GM23338 (cell line): Measurements from ENCODE around the gene SENP3. TPM values are rescaled to one million over a fixed set of nuclear protein-coding genes. Genes with fewer than 3 reads are reported as not detected.

ENCODE experiments used
- ATAC-seq: fragments of 200-7000 bp; cut with Tn5 transposase; 3 replicates; pipeline ENCODE4 v1.9.1; 2020
- DNase-seq: peaks from one replicate; pipeline ENCODE4 v3.0.0-alpha.2; 2015; ENCODE audit warnings: low spot score
- H2AFZ ChIP-seq: fragments of 200-600 bp; sonication (generic); 2 replicates; pipeline ENCODE4 v1.8.0; 2016; ENCODE audit warnings: antibody characterized with exemption, mild to moderate bottlenecking, moderate library complexity
- H3F3A ChIP-seq: fragments of 200-600 bp; sonication (generic); replicated peaks from 2 replicates; pipeline ENCODE4 v1.8.0; 2017; ENCODE audit warnings: antibody characterized with exemption, mixed run types, low read depth
- H3K27ac ChIP-seq: fragments of 200-600 bp; sonication (generic); 2 replicates; pipeline ENCODE4 v1.6.1; 2016; ENCODE audit warnings: low read depth
- H3K27me3 ChIP-seq: fragments of 200-600 bp; sonication (generic); 2 replicates; pipeline ENCODE4 v1.8.0; 2016; ENCODE audit warnings: mild to moderate bottlenecking, mixed run types, moderate library complexity; ENCODE audit not compliant: insufficient read depth
- H3K36me3 ChIP-seq: fragments of 200-600 bp; sonication (generic); 2 replicates; pipeline ENCODE4 v1.8.0; 2016; ENCODE audit warnings: mild to moderate bottlenecking; ENCODE audit not compliant: insufficient read depth
- H3K4me1 ChIP-seq: fragments of 200-600 bp; sonication (generic); 2 replicates; pipeline ENCODE4 v1.8.0; 2016; ENCODE audit warnings: mild to moderate bottlenecking, moderate library complexity; ENCODE audit not compliant: insufficient read depth
- H3K4me2 ChIP-seq: fragments of 200-600 bp; sonication (generic); 2 replicates; pipeline ENCODE4 v1.7.1; 2017; ENCODE audit warnings: mixed run types
- H3K4me3 ChIP-seq: fragments of 200-600 bp; sonication (generic); 2 replicates; pipeline ENCODE4 v1.6.1; 2016; ENCODE audit warnings: mixed run types
- H3K79me2 ChIP-seq: fragments of 200-600 bp; sonication (generic); replicated peaks from 2 replicates; pipeline ENCODE4 v1.8.0; 2017; ENCODE audit warnings: mild to moderate bottlenecking; ENCODE audit not compliant: insufficient read depth
- H3K9me2 ChIP-seq: fragments of 200-600 bp; sonication (generic); 2 replicates; pipeline ENCODE4 v1.8.0; 2017; ENCODE audit not compliant: insufficient read depth
- H4K20me1 ChIP-seq: fragments of 200-600 bp; sonication (generic); replicated peaks from 2 replicates; pipeline ENCODE4 v1.8.0; 2017; ENCODE audit warnings: mild to moderate bottlenecking; ENCODE audit not compliant: insufficient read depth
- H3K27ac Mint-ChIP-seq: 2 replicates; pipeline ENCODE4 v1.8.0; 2020; ENCODE audit warnings: inconsistent platforms, mild to moderate bottlenecking, moderate library complexity, mixed read lengths
- H3K27me3 Mint-ChIP-seq: 3 replicates; pipeline ENCODE4 v1.8.0; 2022; ENCODE audit warnings: low read depth, mild to moderate bottlenecking, moderate library complexity, mixed read lengths, inconsistent platforms; ENCODE audit not compliant: insufficient read depth, poor library complexity
- H3K36me3 Mint-ChIP-seq: 3 replicates; pipeline ENCODE4 v1.8.0; 2021; ENCODE audit warnings: low read depth, mild to moderate bottlenecking, inconsistent platforms, moderate library complexity, mixed read lengths
- H3K4me1 Mint-ChIP-seq: 3 replicates; pipeline ENCODE4 v1.8.0; 2020; ENCODE audit warnings: mild to moderate bottlenecking, inconsistent platforms, mixed read lengths
- H3K4me3 Mint-ChIP-seq: 3 replicates; pipeline ENCODE4 v1.8.0; 2021; ENCODE audit warnings: moderate library complexity, mild to moderate bottlenecking, inconsistent platforms, mixed read lengths
- H3K9me3 Mint-ChIP-seq: 3 replicates; pipeline ENCODE4 v1.8.0; 2020; ENCODE audit warnings: moderate library complexity, mild to moderate bottlenecking, inconsistent platforms, mixed read lengths
- CREB1 ChIP-seq: fragments of 250-450 bp; sonication (Bioruptor Pico); IDR thresholded peaks from 2 replicates; pipeline ENCODE4 v1.5.0; 2020; ENCODE audit warnings: low read depth, mild to moderate bottlenecking, moderate library complexity
- EZH2 ChIP-seq: fragments of 200-600 bp; sonication (generic); IDR thresholded peaks from one replicate; pipeline ENCODE4 v1.8.0; 2017; ENCODE audit warnings: antibody characterized with exemption, mild to moderate bottlenecking, low read depth; ENCODE audit not compliant: unreplicated experiment
- EZH2phosphoT487 ChIP-seq: fragments of 200-600 bp; sonication (generic); IDR thresholded peaks from one replicate; pipeline ENCODE4 v1.8.1; 2018; ENCODE audit warnings: antibody characterized with exemption; ENCODE audit not compliant: unreplicated experiment
- NANOG ChIP-seq: IDR thresholded peaks from 2 replicates; pipeline ENCODE4 v1.6.1; 2016; ENCODE audit warnings: antibody characterized with exemption, borderline replicate concordance
- POLR2AphosphoS5 ChIP-seq: IDR thresholded peaks from 2 replicates; pipeline ENCODE4 v1.6.1; 2016; ENCODE audit warnings: antibody characterized with exemption, low read depth
- STAT1 ChIP-seq: IDR thresholded peaks from one replicate; pipeline ENCODE4 v1.6.1; 2016; ENCODE audit warnings: antibody characterized with exemption; ENCODE audit not compliant: unreplicated experiment
- ZNF114 ChIP-seq: fragments of 250-450 bp; sonication (Bioruptor Pico); IDR thresholded peaks from 2 replicates; pipeline ENCODE4 v1.5.0; 2020; ENCODE audit warnings: mild to moderate bottlenecking, moderate library complexity
- ZNF331 ChIP-seq: fragments of 250-450 bp; sonication (Bioruptor Pico); IDR thresholded peaks from 2 replicates; pipeline ENCODE4 v1.5.0; 2020; ENCODE audit warnings: low read depth, mild to moderate bottlenecking, moderate library complexity
- polyA plus RNA-seq: library from polyadenylated mRNA; unstranded; fragments of >200 nt; fragmentation: Nextera tagmentation; extraction: Ambion mirVana; gene quantifications from 2 replicates; pipeline ENCODE4 v1.2.1, GENCODE V29; 2016
- total RNA-seq: library from RNA; depleted of rRNA; stranded (reverse); fragments of >200 nt; shearing (Covaris generic); gene quantifications from 2 replicates; pipeline ENCODE4 v1.2.3, GENCODE V29; 2014
- TF ChIP-seq, protein P1 (sequence below): IDR thresholded peaks from 2 replicates; pipeline ENCODE4 v1.6.1; 2016; ENCODE audit warnings: antibody characterized with exemption
- TF ChIP-seq, protein P2 (sequence below): IDR thresholded peaks from one replicate; pipeline ENCODE4 v1.6.1; 2018; ENCODE audit warnings: antibody characterized with exemption; ENCODE audit not compliant: unreplicated experiment
- TF ChIP-seq, protein P3 (sequence below): fragments of 250-450 bp; sonication (Bioruptor Pico); IDR thresholded peaks from 2 replicates; pipeline ENCODE4 v1.5.0; 2020; ENCODE audit warnings: mild to moderate bottlenecking, moderate library complexity
- TF ChIP-seq, protein P4 (sequence below), 2 experiments: fragments of 200-600 bp in 1 of 2; sonication (generic) in 1 of 2; conservative IDR thresholded peaks; 2 replicates each; pipeline versions ENCODE4 v1.5.1 to v1.6.1; 2016 to 2017; ENCODE audit warnings: antibody characterized with exemption in 2 of 2, low read depth in 2 of 2, mild to moderate bottlenecking in 2 of 2, moderate library complexity in 1 of 2

SENP3 gene
- total and polyA plus RNA-seq, 2 experiments from 2014 or later = 6.5 to 138 TPM

DNA sequence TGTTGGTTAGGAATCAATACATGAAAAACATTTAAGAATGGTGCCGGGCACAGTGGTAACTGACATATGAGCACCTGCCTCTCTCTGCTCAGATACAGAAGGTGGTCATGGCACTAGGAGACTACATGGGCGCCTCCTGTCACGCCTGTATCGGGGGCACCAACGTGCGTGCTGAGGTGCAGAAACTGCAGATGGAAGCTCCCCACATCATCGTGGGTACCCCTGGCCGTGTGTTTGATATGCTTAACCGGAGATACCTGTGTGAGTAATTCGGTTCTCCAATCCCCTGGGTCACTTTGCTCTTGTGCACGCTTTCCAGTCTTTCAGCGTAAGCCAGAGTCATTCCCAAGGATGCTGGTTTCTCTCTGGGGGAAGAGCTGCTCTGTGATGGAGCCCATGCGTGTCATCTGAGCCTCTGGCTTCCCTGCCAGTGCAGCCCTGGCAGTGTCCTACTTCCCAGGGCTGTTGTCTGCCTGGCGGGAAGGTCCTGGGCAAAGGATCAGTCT is 14.8 kb downstream of the SENP3 start:
- peak overlapping the region; percentile 97 for H3K27ac ChIP-seq
- peaks cover 53% of the 10 kb centered on the region for H3K79me2 ChIP-seq
- Mint-ChIP-seq H3K27ac (peak overlapping the region; percentile 86), H3K9me3 (peaks cover 16% of the 10 kb centered on the region; the same call in 2 of the 3 replicates), H3K4me3 (peak overlapping the region; percentile 90), H3K36me3 (peaks cover 90% of the 10 kb centered on the region), H3K27me3 (peaks cover 56% of the 10 kb centered on the region), H3K4me1 (peaks cover 64% of the 10 kb centered on the region)
- no peaks in the 10 kb centered on the region for H3K9me2 ChIP-seq
- TF ChIP-seq, protein P1, sequence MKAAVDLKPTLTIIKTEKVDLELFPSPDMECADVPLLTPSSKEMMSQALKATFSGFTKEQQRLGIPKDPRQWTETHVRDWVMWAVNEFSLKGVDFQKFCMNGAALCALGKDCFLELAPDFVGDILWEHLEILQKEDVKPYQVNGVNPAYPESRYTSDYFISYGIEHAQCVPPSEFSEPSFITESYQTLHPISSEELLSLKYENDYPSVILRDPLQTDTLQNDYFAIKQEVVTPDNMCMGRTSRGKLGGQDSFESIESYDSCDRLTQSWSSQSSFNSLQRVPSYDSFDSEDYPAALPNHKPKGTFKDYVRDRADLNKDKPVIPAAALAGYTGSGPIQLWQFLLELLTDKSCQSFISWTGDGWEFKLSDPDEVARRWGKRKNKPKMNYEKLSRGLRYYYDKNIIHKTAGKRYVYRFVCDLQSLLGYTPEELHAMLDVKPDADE = no peak
- TF ChIP-seq STAT1 = no peak
- no peak for TF ChIP-seq POLR2AphosphoS5
- TF ChIP-seq ZNF331 (CRISPR knock-in tag) = no peak
- no peak for TF ChIP-seq ZNF114 (CRISPR knock-in tag)
- TF ChIP-seq, protein P2, sequence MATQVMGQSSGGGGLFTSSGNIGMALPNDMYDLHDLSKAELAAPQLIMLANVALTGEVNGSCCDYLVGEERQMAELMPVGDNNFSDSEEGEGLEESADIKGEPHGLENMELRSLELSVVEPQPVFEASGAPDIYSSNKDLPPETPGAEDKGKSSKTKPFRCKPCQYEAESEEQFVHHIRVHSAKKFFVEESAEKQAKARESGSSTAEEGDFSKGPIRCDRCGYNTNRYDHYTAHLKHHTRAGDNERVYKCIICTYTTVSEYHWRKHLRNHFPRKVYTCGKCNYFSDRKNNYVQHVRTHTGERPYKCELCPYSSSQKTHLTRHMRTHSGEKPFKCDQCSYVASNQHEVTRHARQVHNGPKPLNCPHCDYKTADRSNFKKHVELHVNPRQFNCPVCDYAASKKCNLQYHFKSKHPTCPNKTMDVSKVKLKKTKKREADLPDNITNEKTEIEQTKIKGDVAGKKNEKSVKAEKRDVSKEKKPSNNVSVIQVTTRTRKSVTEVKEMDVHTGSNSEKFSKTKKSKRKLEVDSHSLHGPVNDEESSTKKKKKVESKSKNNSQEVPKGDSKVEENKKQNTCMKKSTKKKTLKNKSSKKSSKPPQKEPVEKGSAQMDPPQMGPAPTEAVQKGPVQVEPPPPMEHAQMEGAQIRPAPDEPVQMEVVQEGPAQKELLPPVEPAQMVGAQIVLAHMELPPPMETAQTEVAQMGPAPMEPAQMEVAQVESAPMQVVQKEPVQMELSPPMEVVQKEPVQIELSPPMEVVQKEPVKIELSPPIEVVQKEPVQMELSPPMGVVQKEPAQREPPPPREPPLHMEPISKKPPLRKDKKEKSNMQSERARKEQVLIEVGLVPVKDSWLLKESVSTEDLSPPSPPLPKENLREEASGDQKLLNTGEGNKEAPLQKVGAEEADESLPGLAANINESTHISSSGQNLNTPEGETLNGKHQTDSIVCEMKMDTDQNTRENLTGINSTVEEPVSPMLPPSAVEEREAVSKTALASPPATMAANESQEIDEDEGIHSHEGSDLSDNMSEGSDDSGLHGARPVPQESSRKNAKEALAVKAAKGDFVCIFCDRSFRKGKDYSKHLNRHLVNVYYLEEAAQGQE = no peak
- TF ChIP-seq NANOG = no peak
- TF ChIP-seq, protein P3, sequence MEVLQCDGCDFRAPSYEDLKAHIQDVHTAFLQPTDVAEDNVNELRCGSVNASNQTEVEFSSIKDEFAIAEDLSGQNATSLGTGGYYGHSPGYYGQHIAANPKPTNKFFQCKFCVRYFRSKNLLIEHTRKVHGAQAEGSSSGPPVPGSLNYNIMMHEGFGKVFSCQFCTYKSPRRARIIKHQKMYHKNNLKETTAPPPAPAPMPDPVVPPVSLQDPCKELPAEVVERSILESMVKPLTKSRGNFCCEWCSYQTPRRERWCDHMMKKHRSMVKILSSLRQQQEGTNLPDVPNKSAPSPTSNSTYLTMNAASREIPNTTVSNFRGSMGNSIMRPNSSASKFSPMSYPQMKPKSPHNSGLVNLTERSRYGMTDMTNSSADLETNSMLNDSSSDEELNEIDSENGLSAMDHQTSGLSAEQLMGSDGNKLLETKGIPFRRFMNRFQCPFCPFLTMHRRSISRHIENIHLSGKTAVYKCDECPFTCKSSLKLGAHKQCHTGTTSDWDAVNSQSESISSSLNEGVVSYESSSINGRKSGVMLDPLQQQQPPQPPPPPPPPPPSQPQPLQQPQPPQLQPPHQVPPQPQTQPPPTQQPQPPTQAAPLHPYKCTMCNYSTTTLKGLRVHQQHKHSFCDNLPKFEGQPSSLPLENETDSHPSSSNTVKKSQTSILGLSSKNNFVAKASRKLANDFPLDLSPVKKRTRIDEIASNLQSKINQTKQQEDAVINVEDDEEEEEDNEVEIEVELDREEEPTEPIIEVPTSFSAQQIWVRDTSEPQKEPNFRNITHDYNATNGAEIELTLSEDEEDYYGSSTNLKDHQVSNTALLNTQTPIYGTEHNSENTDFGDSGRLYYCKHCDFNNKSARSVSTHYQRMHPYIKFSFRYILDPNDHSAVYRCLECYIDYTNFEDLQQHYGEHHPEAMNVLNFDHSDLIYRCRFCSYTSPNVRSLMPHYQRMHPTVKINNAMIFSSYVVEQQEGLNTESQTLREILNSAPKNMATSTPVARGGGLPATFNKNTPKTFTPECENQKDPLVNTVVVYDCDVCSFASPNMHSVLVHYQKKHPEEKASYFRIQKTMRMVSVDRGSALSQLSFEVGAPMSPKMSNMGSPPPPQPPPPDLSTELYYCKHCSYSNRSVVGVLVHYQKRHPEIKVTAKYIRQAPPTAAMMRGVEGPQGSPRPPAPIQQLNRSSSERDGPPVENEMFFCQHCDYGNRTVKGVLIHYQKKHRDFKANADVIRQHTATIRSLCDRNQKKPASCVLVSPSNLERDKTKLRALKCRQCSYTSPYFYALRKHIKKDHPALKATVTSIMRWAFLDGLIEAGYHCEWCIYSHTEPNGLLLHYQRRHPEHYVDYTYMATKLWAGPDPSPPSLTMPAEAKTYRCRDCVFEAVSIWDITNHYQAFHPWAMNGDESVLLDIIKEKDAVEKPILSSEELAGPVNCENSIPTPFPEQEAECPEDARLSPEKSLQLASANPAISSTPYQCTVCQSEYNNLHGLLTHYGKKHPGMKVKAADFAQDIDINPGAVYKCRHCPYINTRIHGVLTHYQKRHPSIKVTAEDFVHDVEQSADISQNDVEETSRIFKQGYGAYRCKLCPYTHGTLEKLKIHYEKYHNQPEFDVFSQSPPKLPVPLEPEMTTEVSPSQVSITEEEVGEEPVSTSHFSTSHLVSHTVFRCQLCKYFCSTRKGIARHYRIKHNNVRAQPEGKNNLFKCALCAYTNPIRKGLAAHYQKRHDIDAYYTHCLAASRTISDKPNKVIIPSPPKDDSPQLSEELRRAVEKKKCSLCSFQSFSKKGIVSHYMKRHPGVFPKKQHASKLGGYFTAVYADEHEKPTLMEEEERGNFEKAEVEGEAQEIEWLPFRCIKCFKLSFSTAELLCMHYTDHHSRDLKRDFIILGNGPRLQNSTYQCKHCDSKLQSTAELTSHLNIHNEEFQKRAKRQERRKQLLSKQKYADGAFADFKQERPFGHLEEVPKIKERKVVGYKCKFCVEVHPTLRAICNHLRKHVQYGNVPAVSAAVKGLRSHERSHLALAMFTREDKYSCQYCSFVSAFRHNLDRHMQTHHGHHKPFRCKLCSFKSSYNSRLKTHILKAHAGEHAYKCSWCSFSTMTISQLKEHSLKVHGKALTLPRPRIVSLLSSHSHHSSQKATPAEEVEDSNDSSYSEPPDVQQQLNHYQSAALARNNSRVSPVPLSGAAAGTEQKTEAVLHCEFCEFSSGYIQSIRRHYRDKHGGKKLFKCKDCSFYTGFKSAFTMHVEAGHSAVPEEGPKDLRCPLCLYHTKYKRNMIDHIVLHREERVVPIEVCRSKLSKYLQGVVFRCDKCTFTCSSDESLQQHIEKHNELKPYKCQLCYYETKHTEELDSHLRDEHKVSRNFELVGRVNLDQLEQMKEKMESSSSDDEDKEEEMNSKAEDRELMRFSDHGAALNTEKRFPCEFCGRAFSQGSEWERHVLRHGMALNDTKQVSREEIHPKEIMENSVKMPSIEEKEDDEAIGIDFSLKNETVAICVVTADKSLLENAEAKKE = no peak
- TF ChIP-seq EZH2phosphoT487 = no peak
- TF ChIP-seq CREB1 (CRISPR knock-in tag) = no peak
- no peak for TF ChIP-seq EZH2
- TF ChIP-seq, protein P4, sequence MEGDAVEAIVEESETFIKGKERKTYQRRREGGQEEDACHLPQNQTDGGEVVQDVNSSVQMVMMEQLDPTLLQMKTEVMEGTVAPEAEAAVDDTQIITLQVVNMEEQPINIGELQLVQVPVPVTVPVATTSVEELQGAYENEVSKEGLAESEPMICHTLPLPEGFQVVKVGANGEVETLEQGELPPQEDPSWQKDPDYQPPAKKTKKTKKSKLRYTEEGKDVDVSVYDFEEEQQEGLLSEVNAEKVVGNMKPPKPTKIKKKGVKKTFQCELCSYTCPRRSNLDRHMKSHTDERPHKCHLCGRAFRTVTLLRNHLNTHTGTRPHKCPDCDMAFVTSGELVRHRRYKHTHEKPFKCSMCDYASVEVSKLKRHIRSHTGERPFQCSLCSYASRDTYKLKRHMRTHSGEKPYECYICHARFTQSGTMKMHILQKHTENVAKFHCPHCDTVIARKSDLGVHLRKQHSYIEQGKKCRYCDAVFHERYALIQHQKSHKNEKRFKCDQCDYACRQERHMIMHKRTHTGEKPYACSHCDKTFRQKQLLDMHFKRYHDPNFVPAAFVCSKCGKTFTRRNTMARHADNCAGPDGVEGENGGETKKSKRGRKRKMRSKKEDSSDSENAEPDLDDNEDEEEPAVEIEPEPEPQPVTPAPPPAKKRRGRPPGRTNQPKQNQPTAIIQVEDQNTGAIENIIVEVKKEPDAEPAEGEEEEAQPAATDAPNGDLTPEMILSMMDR (conservative IDR thresholded peaks at IDR 0.05; ENCODE audit: low read depth in 2 of 2) = no peak
- H4K20me1 ChIP-seq = peaks cover 40% of the 10 kb centered on the region
- H3K36me3 ChIP-seq = peaks cover 46% of the 10 kb centered on the region
- DNase-seq (no peak), ATAC-seq (no peak)
- H3K4me1 ChIP-seq = peaks cover 37% of the 10 kb centered on the region
- no peak overlapping the region for H3K4me2 ChIP-seq
- peaks cover 80% of the 10 kb centered on the region for H3F3A ChIP-seq
- no peak overlapping the region for H3K4me3 ChIP-seq
- no peak overlapping the region for H2AFZ ChIP-seq
- H3K27me3 ChIP-seq = no peaks in the 10 kb centered on the region
